Measurements from ENCODE around the gene RNF186.

The RNF186 gene

GRCh38 chr1:19775831-19776230, 39.3 kb downstream of the RNF186 start:
- TF ChIP-seq CTCF (IDR thresholded peaks at IDR 0.05; ENCODE audit: low read depth, low read length): no peak
- DNase-seq (ENCODE audit: extremely low read depth, low read depth): no peak

- no peak for DNase-seq (ENCODE audit: extremely low read depth, low read depth)
- TF ChIP-seq CTCF (IDR thresholded peaks at IDR 0.05; ENCODE audit: low read depth, low read length): no peak
Measured at GRCh38 chr1:19775317-19775716, 39.8 kb downstream of the RNF186 start.

- TF ChIP-seq CTCF (IDR thresholded peaks at IDR 0.05; ENCODE audit: low read depth, low read length): no peak
- DNase-seq (ENCODE audit: extremely low read depth, low read depth): no peak
Measured at GRCh38 chr1:19774180-19774785, 40.8 kb downstream of the RNF186 start.

GRCh38 chr1:19773485-19773884, 41.6 kb downstream of the RNF186 start:
- TF ChIP-seq CTCF (IDR thresholded peaks at IDR 0.05; ENCODE audit: low read depth, low read length): no peak

GRCh38 chr1:19772053-19772452, 43.0 kb downstream of the RNF186 start:
- DNase-seq (ENCODE audit: extremely low read depth, low read depth): no peak
- TF ChIP-seq CTCF (IDR thresholded peaks at IDR 0.05; ENCODE audit: low read depth, low read length): no peak

More at GRCh38 chr1:19773485-19773884, 41.6 kb downstream of the RNF186 start:
- no peak for DNase-seq (ENCODE audit: extremely low read depth, low read depth)

- DNase-seq (ENCODE audit: extremely low read depth, low read depth): no peak
Measured at GRCh38 chr1:19771350-19771749, 43.7 kb downstream of the RNF186 start.

More at GRCh38 chr1:19771350-19771749, 43.7 kb downstream of the RNF186 start:
- TF ChIP-seq CTCF (IDR thresholded peaks at IDR 0.05; ENCODE audit: low read depth, low read length): no peak
